Mesenchymal stem cell (in vitro differentiated cells and primary cell): ENCODE data around the gene PDZRN3.

Experiments
- DNase-seq: peaks from one replicate; pipeline ENCODE4 v3.0.0-alpha.2; 2013
- H2AFZ ChIP-seq: one replicate; pipeline ENCODE4 v1.6.1; 2013; ENCODE audit warnings: low read depth, mild to moderate bottlenecking, control low read depth, inconsistent platforms, low read length, moderate library complexity
- H2AK5ac ChIP-seq: 2 replicates; pipeline ENCODE4 v1.6.1; 2013; ENCODE audit warnings: low read length, moderate library complexity, mild to moderate bottlenecking, inconsistent platforms; ENCODE audit not compliant: severe bottlenecking
- H2BK120ac ChIP-seq: one replicate; pipeline ENCODE4 v1.6.1; 2013; ENCODE audit warnings: low read depth, mild to moderate bottlenecking, inconsistent platforms, low read length, moderate library complexity
- H2BK12ac ChIP-seq, 2 experiments: one replicate each; pipeline ENCODE4 v1.6.1; 2013; ENCODE audit warnings: inconsistent platforms in 2 of 2, low read length in 2 of 2, mild to moderate bottlenecking in 2 of 2, moderate library complexity in 2 of 2, control low read depth in 1 of 2
- H2BK15ac ChIP-seq: one replicate; pipeline ENCODE4 v1.6.1; 2013; ENCODE audit warnings: mild to moderate bottlenecking, low read depth, inconsistent platforms; ENCODE audit not compliant: poor library complexity, severe bottlenecking
- H2BK5ac ChIP-seq: 2 replicates; pipeline ENCODE4 v1.6.1; 2013; ENCODE audit warnings: low read depth, mild to moderate bottlenecking, low read length, control low read depth, inconsistent platforms; ENCODE audit not compliant: poor library complexity, severe bottlenecking
- H3K14ac ChIP-seq, 2 experiments: one replicate each; pipeline ENCODE4 v1.6.1; 2013; ENCODE audit warnings: inconsistent platforms in 2 of 2, low read length in 2 of 2, control low read depth in 1 of 2, mild to moderate bottlenecking in 1 of 2, moderate library complexity in 1 of 2
- H3K18ac ChIP-seq, 2 experiments: one replicate each; pipeline ENCODE4 v1.6.1; 2013; ENCODE audit warnings: inconsistent platforms in 2 of 2, low read length in 2 of 2, control low read depth in 1 of 2, low read depth in 1 of 2, mild to moderate bottlenecking in 1 of 2
- H3K23ac ChIP-seq, 2 experiments: one replicate each; pipeline ENCODE4 v1.6.1; 2013; ENCODE audit warnings: inconsistent platforms in 2 of 2, low read length in 2 of 2, mild to moderate bottlenecking in 2 of 2, moderate library complexity in 2 of 2, control low read depth in 1 of 2
- H3K27ac ChIP-seq: 2 replicates; pipeline ENCODE4 v1.5.1; 2013; ENCODE audit warnings: mild to moderate bottlenecking, moderate library complexity, low read length, control low read depth, inconsistent platforms; ENCODE audit not compliant: poor library complexity, severe bottlenecking
- H3K27me3 ChIP-seq, 2 experiments: 2 replicates each; pipeline versions ENCODE4 v1.6.1 to v1.7.0; 2013; ENCODE audit warnings: low read length in 2 of 2, mild to moderate bottlenecking in 2 of 2, moderate library complexity in 2 of 2, control low read depth in 1 of 2, inconsistent platforms in 1 of 2; ENCODE audit not compliant: control insufficient read depth in 1 of 2, insufficient read depth in 1 of 2
- H3K36me3 ChIP-seq, 2 experiments: 2 replicates each; pipeline versions ENCODE4 v1.6.1 to v1.7.0; 2013; ENCODE audit warnings: low read length in 2 of 2, control low read depth in 1 of 2, inconsistent platforms in 1 of 2, low read depth in 1 of 2, mild to moderate bottlenecking in 1 of 2; ENCODE audit not compliant: insufficient read depth in 2 of 2, control insufficient read depth in 1 of 2
- H3K4ac ChIP-seq, 2 experiments: one replicate each; pipeline ENCODE4 v1.6.1; 2013; ENCODE audit warnings: inconsistent platforms in 2 of 2, low read length in 2 of 2, mild to moderate bottlenecking in 2 of 2, moderate library complexity in 2 of 2, control low read depth in 1 of 2, low read depth in 1 of 2
- H3K4me1 ChIP-seq: 2 replicates; pipeline ENCODE4 v1.6.1; 2013; ENCODE audit warnings: low read depth, low read length, control low read depth; ENCODE audit not compliant: control insufficient read depth, insufficient read depth
- H3K4me2 ChIP-seq: 2 replicates; pipeline ENCODE4 v1.6.1; 2013; ENCODE audit warnings: low read length, mild to moderate bottlenecking, inconsistent platforms; ENCODE audit not compliant: poor library complexity, severe bottlenecking
- H3K4me3 ChIP-seq, 2 experiments: 2 replicates each; pipeline versions ENCODE4 v1.5.1 to v1.7.0; 2013; ENCODE audit warnings: low read length in 2 of 2, mild to moderate bottlenecking in 2 of 2, control low read depth in 1 of 2, low read depth in 1 of 2; ENCODE audit not compliant: insufficient read depth in 1 of 2
- H3K79me1 ChIP-seq: replicated peaks from 2 replicates; pipeline ENCODE4 v1.6.1; 2013; ENCODE audit warnings: mild to moderate bottlenecking, control low read depth, low read length, inconsistent platforms; ENCODE audit not compliant: poor library complexity, severe bottlenecking
- H3K9ac ChIP-seq: 2 replicates; pipeline ENCODE4 v1.7.0; 2013; ENCODE audit warnings: mild to moderate bottlenecking, low read length, moderate library complexity
- H3K9me3 ChIP-seq: 2 replicates; pipeline ENCODE4 v1.7.0; 2013; ENCODE audit warnings: mild to moderate bottlenecking, low read length; ENCODE audit not compliant: control insufficient read depth
- H4K8ac ChIP-seq: one replicate; pipeline ENCODE4 v1.6.1; 2013; ENCODE audit warnings: inconsistent platforms, mild to moderate bottlenecking, low read length, moderate library complexity
- H4K91ac ChIP-seq: one replicate; pipeline ENCODE4 v1.6.1; 2013; ENCODE audit warnings: mild to moderate bottlenecking, low read length, inconsistent platforms
- WGBS: methylation state at CpG from one replicate; pipeline ENCODE4 v1.1.7; 2013; ENCODE audit warnings: mixed read lengths; 5-methylcytosine and 5-hydroxymethylcytosine counted together

The PDZRN3 gene

DNA sequence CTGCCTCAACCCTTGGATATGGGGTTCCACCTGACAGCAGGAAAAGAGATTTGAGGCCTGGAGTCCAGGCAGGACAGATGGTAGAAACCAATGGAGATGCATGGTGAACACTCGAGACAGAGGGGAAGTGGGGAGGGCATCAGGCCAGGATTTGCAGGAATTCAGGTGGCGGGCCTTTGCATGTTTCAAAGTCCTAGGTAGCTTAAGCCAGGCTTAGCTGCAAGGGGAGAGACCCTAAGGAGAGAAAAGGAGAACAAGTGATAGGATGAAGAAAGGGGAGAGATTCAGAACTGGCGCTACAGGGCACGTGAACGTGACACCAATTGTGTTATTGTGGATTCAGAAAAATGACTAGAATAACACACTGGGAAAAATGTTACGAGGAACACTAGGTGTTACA lies 182.6 kb downstream of the PDZRN3 start:
- H3K36me3 ChIP-seq: peaks cover 0 to 32% of the 10 kb centered on the region in 2 experiments
- H2BK5ac ChIP-seq: no peak overlapping the region
- no peaks in the 10 kb centered on the region for H3K9me3 ChIP-seq
- H3K4ac ChIP-seq: no peak overlapping the region
- no peak overlapping the region for H2BK12ac ChIP-seq
- no peak overlapping the region for H3K4me3 ChIP-seq
- H2AFZ ChIP-seq: no peak overlapping the region
- H3K79me1 ChIP-seq: no peaks in the 10 kb centered on the region
- no peak overlapping the region for H2BK15ac ChIP-seq
- no peak overlapping the region for H4K8ac ChIP-seq
- DNase-seq: no peak
- WGBS: 92% methylated on average over 6 of the region's 6 CpGs
- no peak overlapping the region for H3K4me2 ChIP-seq
- no peak overlapping the region for H2BK120ac ChIP-seq
- no peak overlapping the region for H3K18ac ChIP-seq
- no peak overlapping the region for H3K14ac ChIP-seq
- H3K4me1 ChIP-seq: no peaks in the 10 kb centered on the region
- no peak overlapping the region for H4K91ac ChIP-seq
- H3K27ac ChIP-seq: no peak overlapping the region
- H2AK5ac ChIP-seq: no peak overlapping the region
- H3K9ac ChIP-seq: no peak overlapping the region
- no peak overlapping the region for H3K23ac ChIP-seq
- H3K27me3 ChIP-seq: no peaks in the 10 kb centered on the region

GRCh38 chr3:73437828-73438227 lies 186.9 kb downstream of the PDZRN3 start:
- Histone ChIP-seq H3K9me3 (no peaks in the 10 kb centered on the region), H2AK5ac (no peak overlapping the region), H4K91ac (no peak overlapping the region), H3K4me2 (no peak overlapping the region), H3K4me3 (no peak overlapping the region), H3K23ac (no peak overlapping the region), H2AFZ (no peak overlapping the region), H2BK12ac (no peak overlapping the region), H3K18ac (no peak overlapping the region), H4K8ac (no peak overlapping the region), H3K4ac (no peak overlapping the region), H2BK15ac (no peak overlapping the region), H3K9ac (no peak overlapping the region), H3K79me1 (peaks cover 2% of the 10 kb centered on the region), H3K36me3 (peaks cover 0 to 11% of the 10 kb centered on the region in 2 experiments), H2BK120ac (no peak overlapping the region), H3K14ac (no peak overlapping the region), H3K27me3 (peaks cover 0 to 3% of the 10 kb centered on the region in 2 experiments), H3K27ac (no peak overlapping the region), H3K4me1 (peaks cover 1% of the 10 kb centered on the region), H2BK5ac (no peak overlapping the region)
- WGBS: 54% methylated on average over 3 of the region's 3 CpGs
- no peak for DNase-seq

GRCh38 chr3:73435055-73435454 lies 189.7 kb downstream of the PDZRN3 start:
- Histone ChIP-seq H3K4me1 (peaks cover 1% of the 10 kb centered on the region), H3K27me3 (peaks cover 0 to 7% of the 10 kb centered on the region in 2 experiments), H3K9me3 (no peaks in the 10 kb centered on the region), H2BK120ac (no peak overlapping the region), H3K18ac (peak overlapping the region in 1 of 2 experiments; percentile 68), H3K79me1 (peaks cover 2% of the 10 kb centered on the region), H4K91ac (no peak overlapping the region), H2BK12ac (no peak overlapping the region), H4K8ac (no peak overlapping the region), H3K4me2 (no peak overlapping the region), H2AFZ (no peak overlapping the region), H3K4me3 (no peak overlapping the region), H2BK5ac (no peak overlapping the region), H2AK5ac (no peak overlapping the region), H3K23ac (no peak overlapping the region), H3K4ac (no peak overlapping the region), H3K36me3 (no peaks in the 10 kb centered on the region), H2BK15ac (no peak overlapping the region), H3K9ac (no peak overlapping the region), H3K27ac (no peak overlapping the region), H3K14ac (no peak overlapping the region)
- no peak for DNase-seq
- WGBS: 80% methylated on average over 9 of the region's 11 CpGs

DNA sequence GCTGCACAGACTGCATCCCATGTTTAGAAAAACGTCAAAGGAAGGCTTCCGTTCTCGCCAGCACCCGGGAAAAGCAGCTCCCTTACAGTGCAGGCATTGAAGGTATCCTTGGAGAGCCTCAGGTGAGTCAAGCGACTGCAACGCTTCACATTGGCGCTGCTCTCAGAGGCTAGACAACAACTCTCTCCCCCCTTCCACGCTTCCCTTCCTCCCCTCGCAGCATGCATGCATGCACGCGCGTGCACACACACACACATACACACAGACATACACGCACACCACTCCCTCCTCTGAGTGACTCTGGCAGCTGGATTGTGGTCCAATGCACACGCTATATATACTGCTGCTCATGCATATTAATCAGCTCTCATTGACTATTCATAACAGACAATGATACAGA lies 191.1 kb downstream of the PDZRN3 start:
- H4K91ac ChIP-seq: no peak overlapping the region
- no peak overlapping the region for H3K27ac ChIP-seq
- H3K36me3 ChIP-seq: no peaks in the 10 kb centered on the region
- peaks cover 1% of the 10 kb centered on the region for H3K4me1 ChIP-seq
- H3K27me3 ChIP-seq: peaks cover 0 to 7% of the 10 kb centered on the region in 2 experiments
- H2BK120ac ChIP-seq: no peak overlapping the region
- H3K14ac ChIP-seq: peak overlapping the region in 1 of 2 experiments; percentile 86
- H3K9me3 ChIP-seq: no peaks in the 10 kb centered on the region
- H2BK15ac ChIP-seq: no peak overlapping the region
- no peak overlapping the region for H3K18ac ChIP-seq
- H2BK5ac ChIP-seq: no peak overlapping the region
- H2AFZ ChIP-seq: no peak overlapping the region
- H3K4me3 ChIP-seq: no peak overlapping the region
- 66% methylated on average over 14 of the region's 14 CpGs for WGBS
- H3K4ac ChIP-seq: no peak overlapping the region
- no peak overlapping the region for H2BK12ac ChIP-seq
- no peak overlapping the region for H3K4me2 ChIP-seq
- peaks cover 2% of the 10 kb centered on the region for H3K79me1 ChIP-seq
- no peak overlapping the region for H3K9ac ChIP-seq
- no peak overlapping the region for H2AK5ac ChIP-seq
- DNase-seq: peak; percentile 19
- H3K23ac ChIP-seq: no peak overlapping the region
- peak overlapping the region; percentile 47 for H4K8ac ChIP-seq
